DMS153 treated with DMSO at 0.1 percent for 48 hours (cell line): Measurements from ENCODE around the gene SPOCK1.

ENCODE experiments used
- DNase-seq: peaks from one replicate; lab custom pipeline; 2025; ENCODE audit not compliant: unreplicated experiment; lab: John Stamatoyannopoulos, UW

SPOCK1 gene

DNA sequence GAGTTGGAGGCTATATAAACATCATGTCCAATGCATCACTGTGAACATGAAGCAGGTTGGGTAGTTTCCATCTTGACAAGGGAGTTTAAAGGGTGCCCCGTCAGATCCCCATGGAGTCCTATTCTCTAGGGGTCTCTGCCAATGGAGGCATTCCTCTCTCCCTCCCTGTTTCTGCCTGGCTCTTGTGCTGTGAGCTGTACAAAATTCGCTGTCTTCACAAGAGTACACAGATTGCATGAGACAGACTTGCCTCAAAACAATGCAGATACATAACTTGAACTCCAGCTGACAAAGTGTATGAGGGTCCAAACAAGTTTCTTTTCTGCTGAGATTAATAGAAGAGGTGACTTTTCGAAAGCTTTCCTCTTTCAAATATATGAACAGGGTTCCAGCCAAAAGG lies 165.2 kb downstream of the SPOCK1 start:
- no peak for DNase-seq

DNA sequence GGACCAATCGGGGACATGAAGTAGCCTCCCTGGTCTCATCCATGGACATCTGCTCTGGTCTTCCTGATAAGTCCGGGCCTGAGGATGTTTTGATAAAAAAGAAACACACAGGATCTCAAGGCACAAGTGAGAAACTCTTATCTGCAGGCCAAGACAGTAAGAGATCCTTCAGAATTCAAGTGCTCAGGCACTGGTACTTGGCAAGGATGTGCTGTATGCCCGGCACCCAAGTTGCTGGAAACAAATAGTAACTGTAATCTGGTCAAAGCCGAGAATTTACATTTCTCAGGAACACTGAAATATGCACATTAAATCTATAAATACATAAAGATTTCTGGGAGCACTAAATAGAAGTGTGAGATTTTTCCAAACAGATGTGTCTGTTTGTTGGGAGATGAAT lies 165.7 kb downstream of the SPOCK1 start:
- no peak for DNase-seq

GRCh38 chr5:137332296-137332695 lies 166.8 kb downstream of the SPOCK1 start:
- no peak for DNase-seq

DNA sequence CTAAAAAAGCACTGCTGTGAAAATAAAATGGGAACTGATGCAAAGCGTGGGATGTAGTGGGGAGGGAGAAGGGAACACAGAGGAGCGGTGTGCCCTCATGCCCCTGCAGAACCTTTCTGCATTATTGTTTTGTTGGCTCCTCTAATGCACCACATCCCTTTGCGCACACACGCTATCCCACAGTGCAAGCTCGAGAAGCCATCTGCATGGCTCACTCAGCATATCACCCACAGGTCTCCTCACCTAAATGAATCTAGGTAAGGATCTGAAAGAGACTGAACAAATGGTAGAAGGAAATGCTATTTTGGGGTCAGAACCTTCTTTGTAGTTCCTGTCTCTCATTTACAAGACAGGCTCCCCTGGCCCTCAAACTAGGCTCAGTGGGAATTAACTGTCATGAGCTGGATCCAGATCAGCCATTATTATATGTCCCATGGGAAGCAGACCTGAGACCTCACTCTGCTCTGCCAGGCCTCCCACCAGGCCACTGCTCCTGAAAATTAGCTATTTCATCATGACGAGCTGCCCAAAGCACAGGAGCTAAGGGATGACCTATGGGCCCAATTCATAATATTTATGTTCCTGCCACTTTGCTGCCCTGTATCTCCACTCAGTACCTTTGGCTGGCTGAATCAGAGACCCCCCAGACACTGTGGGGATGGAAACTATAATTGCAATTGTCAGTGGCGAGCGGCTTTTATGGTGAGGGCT lies 169.4 kb downstream of the SPOCK1 start:
- DNase-seq: no peak

GRCh38 chr5:137328991-137329390 lies 170.1 kb downstream of the SPOCK1 start:
- DNase-seq: no peak

- no peak for DNase-seq
These were observed 170.7 kb downstream of the SPOCK1 start for GRCh38 chr5:137328463-137328862.

- DNase-seq: no peak
These were observed 173.4 kb downstream of the SPOCK1 start for GRCh38 chr5:137325721-137326120.

GRCh38 chr5:137320056-137321045 lies 178.8 kb downstream of the SPOCK1 start:
- no peak for DNase-seq

DNA sequence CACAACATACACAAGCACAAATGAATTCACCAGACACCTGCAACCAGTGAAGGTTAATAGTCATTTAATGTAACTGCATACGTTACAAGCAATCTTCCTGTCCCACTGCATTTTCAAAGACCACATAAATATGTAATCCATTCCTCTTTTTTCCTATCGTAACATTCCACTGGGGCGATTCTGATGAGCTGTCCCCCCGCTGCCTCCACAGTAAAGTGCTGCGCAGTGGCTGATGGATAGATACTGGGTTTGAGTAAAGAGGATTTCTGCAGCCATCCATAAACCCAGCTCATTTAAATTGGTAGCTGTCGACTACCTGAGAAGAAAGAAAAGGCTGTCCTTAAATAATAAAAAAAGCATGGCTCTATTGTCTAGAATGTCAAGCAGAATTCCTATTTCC lies 181.1 kb downstream of the SPOCK1 start:
- no peak for DNase-seq

DNA sequence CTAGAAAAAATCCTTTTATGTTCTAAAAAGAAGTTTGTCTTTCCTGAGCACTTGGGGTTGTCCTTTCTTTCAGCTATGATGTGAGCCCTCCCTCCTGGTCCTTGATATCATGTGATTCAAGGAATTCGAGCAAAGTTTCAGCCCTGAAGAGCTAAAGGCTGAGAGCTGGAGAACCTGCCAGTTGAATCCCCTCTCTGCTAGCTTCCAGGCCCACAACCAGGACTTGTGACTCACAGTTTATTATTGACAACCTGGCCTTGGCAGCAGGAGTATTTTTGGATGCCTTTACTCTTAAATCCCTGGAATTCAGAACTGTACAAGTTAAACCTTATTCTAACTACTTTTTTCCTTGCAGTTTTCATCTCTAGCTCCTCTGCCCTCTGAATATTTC lies 182.8 kb downstream of the SPOCK1 start:
- no peak for DNase-seq

GRCh38 chr5:137315534-137316345 lies 183.4 kb downstream of the SPOCK1 start:
- no peak for DNase-seq

DNA sequence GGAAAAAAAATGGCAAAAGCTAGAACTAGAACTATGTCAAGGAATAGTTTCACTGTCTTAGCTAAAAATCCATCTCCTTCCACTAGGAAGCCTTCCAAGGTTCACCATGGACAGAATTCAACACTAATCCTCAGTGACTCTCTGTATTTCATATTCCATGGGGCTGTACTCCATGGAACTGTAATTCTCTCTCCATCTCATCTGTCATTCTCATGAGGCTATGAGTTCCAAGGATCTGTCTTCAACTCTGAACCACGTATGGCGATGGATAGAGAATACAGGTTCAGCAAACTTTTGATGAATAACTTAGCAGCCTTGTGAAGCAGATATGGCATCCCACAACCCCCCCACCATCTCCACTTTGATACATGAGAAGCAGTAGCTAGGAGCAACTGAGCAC lies 184.0 kb downstream of the SPOCK1 start:
- DNase-seq: no peak

- DNase-seq: no peak
These were observed 185.5 kb downstream of the SPOCK1 start for GRCh38 chr5:137313526-137314175.

GRCh38 chr5:137312011-137312410 lies 187.1 kb downstream of the SPOCK1 start:
- DNase-seq: no peak

- no peak for DNase-seq
These were observed 188.9 kb downstream of the SPOCK1 start for GRCh38 chr5:137310051-137310730.

GRCh38 chr5:137309290-137309689 lies 189.8 kb downstream of the SPOCK1 start:
- DNase-seq: no peak

- DNase-seq: no peak
These were observed 190.8 kb downstream of the SPOCK1 start for GRCh38 chr5:137308311-137308710.

DNA sequence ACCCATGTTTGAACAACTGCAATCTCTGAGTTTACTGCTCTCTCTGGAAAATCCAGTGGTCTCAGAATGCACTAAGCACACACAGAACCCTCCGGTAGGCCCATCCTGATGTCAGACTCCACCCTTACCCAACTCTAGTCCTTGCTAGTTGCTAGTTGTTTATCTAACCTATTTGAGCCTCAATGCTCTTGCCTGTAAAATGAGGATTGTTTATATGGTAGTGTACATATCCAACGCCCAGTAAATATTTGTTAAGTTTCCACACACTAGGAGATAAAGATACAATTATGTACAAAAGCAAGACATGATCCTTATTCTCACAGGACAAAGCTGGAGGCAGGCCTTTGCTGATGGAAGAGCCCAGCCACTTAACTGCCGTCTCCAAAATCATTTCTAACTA lies 192.2 kb downstream of the SPOCK1 start:
- DNase-seq: no peak

GRCh38 chr5:137305971-137306602 lies 193.0 kb downstream of the SPOCK1 start:
- no peak for DNase-seq
